ENCODE measurements around the gene TGFB2. TPM values are rescaled to one million over a fixed set of nuclear protein-coding genes. Genes with fewer than 3 reads are reported as not detected.

The TGFB2 gene
- total and polyA plus RNA-seq, 2 donors (not counting 1 experiment from before 2014, with no cell fraction given): 0.55 to 0.76 TPM

GRCh38 chr1:218443255-218443654, 98.1 kb downstream of the TGFB2 start:
- no peaks in the 10 kb centered on the region for H3K9me3 Mint-ChIP-seq (ENCODE audit: insufficient read depth)
- Histone ChIP-seq H2AFZ (ENCODE audit: insufficient read depth, low read depth, low read length, poor library complexity, severe bottlenecking) (no peak overlapping the region), H3K27me3 (replicated peaks in 1 of 4; ENCODE audit: control extremely low read depth in 1 of 4, control insufficient read depth in 3 of 4, insufficient read depth in 4 of 4, low read length in 3 of 4) (no peaks in the 10 kb centered on the region), H3K4me2 (replicated peaks; ENCODE audit: low read depth, low read length, poor library complexity, severe bottlenecking) (no peak overlapping the region), H3K79me2 (ENCODE audit: control insufficient read depth, insufficient read depth, low read length) (no peaks in the 10 kb centered on the region), H4K20me1 (ENCODE audit: control insufficient read depth, insufficient read depth, low read length, poor library complexity, severe bottlenecking) (no peaks in the 10 kb centered on the region), H3K4me3 (ENCODE audit: control extremely low read depth in 1 of 5, extremely low read depth in 1 of 5, insufficient read depth in 1 of 5, low read depth in 2 of 5, low read length in 4 of 5) (no peak overlapping the region), H3K4me1 (ENCODE audit: control insufficient read depth in 2 of 2, insufficient read depth in 2 of 2, low read length in 2 of 2) (no peaks in the 10 kb centered on the region), H3K27ac (ENCODE audit: low read length in 2 of 2) (no peak overlapping the region), H3K9me3 (ENCODE audit: control extremely low read depth in 1 of 3, control insufficient read depth in 2 of 3, insufficient read depth in 1 of 3, low read length in 2 of 3) (no peaks in the 10 kb centered on the region), H3K9ac (ENCODE audit: low read length) (no peak overlapping the region), H3K36me3 (replicated peaks in 1 of 2; ENCODE audit: control extremely low read depth in 1 of 2, control insufficient read depth in 1 of 2, extremely low read depth in 1 of 2, insufficient read depth in 2 of 2, low read length in 1 of 2) (no peaks in the 10 kb centered on the region)
- no peak overlapping the region for H3K27ac Mint-ChIP-seq
- ChIA-PET POLR2A (no interaction called here), CTCF (no interaction called here)
- DNase-seq: no peak
- no peak overlapping the region for H3K4me3 Mint-ChIP-seq
- H3K4me1 Mint-ChIP-seq: peaks cover 4% of the 10 kb centered on the region
- WGBS (ENCODE audit: insufficient coverage): 60% methylated on average over 1 of the region's 2 CpGs
- intact Hi-C loops (cut with micrococcal nuclease): loop anchor here (10.0 kb wide), 1 partner anchor 98 kb away; the partner anchor contains the start of gene TGFB2
- TF ChIP-seq CTCF (IDR thresholded peaks at IDR 0.05) (no peak), EZH2 (IDR thresholded peaks at IDR 0.05; ENCODE audit: borderline replicate concordance, insufficient read depth, low read depth, low read length, poor library complexity, severe bottlenecking) (no peak)
- ATAC-seq (ENCODE audit: low read depth): no peak
- no peaks in the 10 kb centered on the region for H3K27me3 Mint-ChIP-seq

DNA sequence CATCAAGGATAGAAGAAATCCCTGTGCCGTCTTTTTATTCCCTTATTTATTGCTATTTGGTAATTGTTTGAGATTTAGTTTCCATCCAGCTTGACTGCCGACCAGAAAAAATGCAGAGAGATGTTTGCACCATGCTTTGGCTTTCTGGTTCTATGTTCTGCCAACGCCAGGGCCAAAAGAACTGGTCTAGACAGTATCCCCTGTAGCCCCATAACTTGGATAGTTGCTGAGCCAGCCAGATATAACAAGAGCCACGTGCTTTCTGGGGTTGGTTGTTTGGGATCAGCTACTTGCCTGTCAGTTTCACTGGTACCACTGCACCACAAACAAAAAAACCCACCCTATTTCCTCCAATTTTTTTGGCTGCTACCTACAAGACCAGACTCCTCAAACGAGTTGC, 99.0 kb downstream of the TGFB2 start:
- Histone ChIP-seq H3K27ac (ENCODE audit: low read length in 2 of 2) (no peak overlapping the region), H2AFZ (ENCODE audit: insufficient read depth, low read depth, low read length, poor library complexity, severe bottlenecking) (no peak overlapping the region), H3K79me2 (ENCODE audit: control insufficient read depth, insufficient read depth, low read length) (no peaks in the 10 kb centered on the region), H3K36me3 (replicated peaks in 1 of 2; ENCODE audit: control extremely low read depth in 1 of 2, control insufficient read depth in 1 of 2, extremely low read depth in 1 of 2, insufficient read depth in 2 of 2, low read length in 1 of 2) (no peaks in the 10 kb centered on the region), H3K4me2 (replicated peaks; ENCODE audit: low read depth, low read length, poor library complexity, severe bottlenecking) (no peak overlapping the region), H3K9ac (ENCODE audit: low read length) (no peak overlapping the region), H3K27me3 (replicated peaks in 1 of 4; ENCODE audit: control extremely low read depth in 1 of 4, control insufficient read depth in 3 of 4, insufficient read depth in 4 of 4, low read length in 3 of 4) (no peaks in the 10 kb centered on the region), H3K4me3 (ENCODE audit: control extremely low read depth in 1 of 5, extremely low read depth in 1 of 5, insufficient read depth in 1 of 5, low read depth in 2 of 5, low read length in 4 of 5) (no peak overlapping the region), H3K9me3 (ENCODE audit: control extremely low read depth in 1 of 3, control insufficient read depth in 2 of 3, insufficient read depth in 1 of 3, low read length in 2 of 3) (no peaks in the 10 kb centered on the region), H3K4me1 (ENCODE audit: control insufficient read depth in 2 of 2, insufficient read depth in 2 of 2, low read length in 2 of 2) (no peaks in the 10 kb centered on the region), H4K20me1 (ENCODE audit: control insufficient read depth, insufficient read depth, low read length, poor library complexity, severe bottlenecking) (no peaks in the 10 kb centered on the region)
- Mint-ChIP-seq H3K4me1 (peaks cover 4% of the 10 kb centered on the region), H3K27me3 (no peaks in the 10 kb centered on the region), H3K27ac (no peak overlapping the region), H3K9me3 (ENCODE audit: insufficient read depth) (peaks cover 2% of the 10 kb centered on the region), H3K4me3 (no peak overlapping the region)
- no peak for TF ChIP-seq EZH2 (IDR thresholded peaks at IDR 0.05; ENCODE audit: borderline replicate concordance, insufficient read depth, low read depth, low read length, poor library complexity, severe bottlenecking)
- intact Hi-C loops (cut with micrococcal nuclease): loop anchor here (10.0 kb wide), 1 partner anchor 99 kb away; the partner anchor contains the start of gene TGFB2
- no peak for DNase-seq
- ChIA-PET CTCF (no interaction called here), POLR2A (no interaction called here)
- 75% methylated on average over 3 of the region's 5 CpGs for WGBS (ENCODE audit: insufficient coverage)
- no peak for ATAC-seq (ENCODE audit: low read depth)
